ENCODE measurements around the gene KIF21B. TPM values are rescaled to one million over a fixed set of nuclear protein-coding genes. Genes with fewer than 3 reads are reported as not detected.
"Not testable (repeated sequence)": the region's sequence is repeated elsewhere in the genome, so short reads cannot be mapped to it uniquely, and the experiment has no call there.

Gene KIF21B
- total RNA-seq, 1 experiment from 2014 or later, result 4.7 TPM

GRCh38 chr1:200965111-200965805 is 58.3 kb downstream of the KIF21B start:
- in situ Hi-C loops (cut with HindIII; ENCODE audit: low sequenced_read_pairs), result loop anchor here (5.0 kb wide), 1 partner anchor 57 kb away; the partner anchor contains the start of gene KIF21B
- no peak for DNase-seq (ENCODE audit: low spot score)

GRCh38 chr1:200963888-200964287 is 59.6 kb downstream of the KIF21B start:
- in situ Hi-C loops (cut with HindIII; ENCODE audit: low sequenced_read_pairs); DNase-seq (ENCODE audit: low spot score): not testable (repeated sequence)

GRCh38 chr1:200963076-200963475 is 60.4 kb downstream of the KIF21B start:
- in situ Hi-C loops (cut with HindIII; ENCODE audit: low sequenced_read_pairs), result no loop called here
- DNase-seq (ENCODE audit: low spot score), result no peak

GRCh38 chr1:200962631-200963030 is 60.9 kb downstream of the KIF21B start:
- in situ Hi-C loops (cut with HindIII; ENCODE audit: low sequenced_read_pairs), result no loop called here
- no peak for DNase-seq (ENCODE audit: low spot score)

DNA sequence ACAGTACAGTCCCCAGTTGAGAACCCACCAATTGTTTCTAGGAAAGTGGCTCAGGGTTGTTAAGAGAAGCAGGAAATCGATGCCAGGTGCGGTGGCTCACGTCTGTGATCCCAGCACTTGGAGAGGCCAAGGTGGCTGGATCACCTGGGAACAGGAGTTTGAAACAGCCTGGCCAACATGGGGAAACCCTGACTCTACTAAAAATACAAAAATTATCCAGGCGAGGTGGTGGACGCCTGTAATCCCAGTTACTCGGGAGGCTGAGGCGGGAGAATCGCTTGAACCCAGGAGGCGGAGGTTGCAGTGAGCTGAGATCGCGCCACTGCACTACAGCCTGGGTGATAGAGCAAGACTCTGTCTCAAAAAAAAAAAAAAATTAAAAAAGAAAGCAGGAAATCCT is 61.4 kb downstream of the KIF21B start:
- in situ Hi-C loops (cut with HindIII; ENCODE audit: low sequenced_read_pairs), result not testable (repeated sequence)

GRCh38 chr1:200960948-200961340 is 62.6 kb downstream of the KIF21B start:
- no peak for DNase-seq (ENCODE audit: low spot score)
- in situ Hi-C loops (cut with HindIII; ENCODE audit: low sequenced_read_pairs), result no loop called here

More for the DNA sequence above, 61.4 kb downstream of the KIF21B start:
- not testable (repeated sequence) for DNase-seq (ENCODE audit: low spot score)

DNA sequence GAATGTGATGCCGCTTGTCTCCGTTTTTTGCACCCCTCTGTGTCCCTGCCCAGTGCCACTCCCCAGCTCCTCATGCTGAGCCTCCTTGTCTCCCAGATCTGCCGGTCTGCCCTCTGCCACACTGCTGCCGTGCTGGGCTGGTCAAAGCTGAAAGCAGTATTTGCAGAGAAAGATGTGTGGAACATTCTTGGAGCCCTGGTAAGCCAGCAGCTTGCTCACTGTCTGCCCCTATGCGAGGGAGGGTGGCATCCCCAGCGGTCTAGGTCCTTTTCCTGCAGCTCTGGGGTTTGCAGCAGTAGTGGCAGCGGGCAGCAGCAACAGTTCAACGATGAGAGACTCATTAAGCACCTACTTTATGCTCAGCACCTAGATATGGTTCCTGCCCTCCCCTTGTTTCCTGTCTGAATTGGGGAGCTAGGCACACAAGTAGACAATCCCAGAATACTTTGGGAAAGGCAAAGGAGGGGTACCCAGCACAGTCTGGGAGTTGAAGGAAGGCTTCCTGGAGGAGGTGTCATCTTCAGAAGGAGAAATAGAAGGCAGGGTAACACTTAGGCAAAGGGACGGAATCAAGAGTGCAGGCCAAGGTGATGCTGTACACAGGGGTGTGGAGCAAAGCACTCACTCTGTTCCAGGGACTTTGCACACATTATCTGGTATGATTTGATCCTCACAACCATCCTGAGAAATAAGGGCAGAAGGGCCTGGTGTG is 63.1 kb downstream of the KIF21B start:
- in situ Hi-C loops (cut with HindIII; ENCODE audit: low sequenced_read_pairs), result no loop called here
- DNase-seq (ENCODE audit: low spot score), result no peak

DNA sequence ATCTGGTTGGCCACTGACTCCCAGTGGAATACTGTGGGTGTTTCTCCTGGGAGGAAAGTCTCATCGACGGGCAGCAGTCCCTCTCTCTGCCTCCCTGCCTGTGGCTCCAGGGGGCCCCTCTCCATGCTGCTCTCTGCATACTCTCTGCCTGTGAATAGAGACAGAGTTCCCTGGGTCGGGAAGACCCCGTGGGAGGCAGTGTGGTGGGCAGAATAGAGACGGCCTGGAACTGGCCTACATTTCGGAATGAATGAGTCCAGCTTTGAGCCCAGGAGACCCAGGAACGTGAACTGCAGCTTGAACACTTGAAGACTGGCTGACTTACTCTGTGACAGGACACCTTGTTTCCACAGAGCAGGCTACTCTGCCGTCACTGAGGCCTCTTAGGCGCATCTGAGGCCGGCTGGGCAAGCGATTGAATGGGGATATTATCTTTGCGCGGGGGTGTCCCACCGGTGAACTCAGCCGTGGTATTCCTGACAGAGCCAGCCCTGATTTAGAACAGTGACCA is 64.0 kb downstream of the KIF21B start:
- DNase-seq (ENCODE audit: low spot score), result no peak
- in situ Hi-C loops (cut with HindIII; ENCODE audit: low sequenced_read_pairs), result no loop called here

- DNase-seq (ENCODE audit: low spot score), result no peak
- in situ Hi-C loops (cut with HindIII; ENCODE audit: low sequenced_read_pairs), result no loop called here
Observed at GRCh38 chr1:200958597-200958996, 64.9 kb downstream of the KIF21B start.

DNA sequence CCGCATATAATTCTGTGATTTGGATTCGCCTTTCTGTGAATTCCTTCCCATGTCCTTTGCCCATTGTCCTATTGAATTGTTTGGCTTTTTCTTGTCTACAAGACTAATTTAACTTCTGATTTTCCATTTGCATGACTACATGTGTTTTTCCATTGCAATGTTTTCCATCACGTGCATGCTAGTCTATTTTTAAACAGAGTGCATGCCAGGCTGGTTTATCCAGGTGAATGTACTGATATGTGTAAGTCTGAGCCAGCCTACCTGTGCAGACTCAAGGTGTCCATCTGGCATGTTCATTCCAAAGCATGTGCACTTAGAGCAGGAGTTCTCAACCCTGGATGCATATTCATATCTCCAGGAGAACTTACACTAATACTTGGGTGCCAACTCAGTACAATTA is 69.1 kb downstream of the KIF21B start:
- in situ Hi-C loops (cut with HindIII; ENCODE audit: low sequenced_read_pairs), result no loop called here

GRCh38 chr1:200951016-200951415 is 72.5 kb downstream of the KIF21B start:
- in situ Hi-C loops (cut with HindIII; ENCODE audit: low sequenced_read_pairs), result no loop called here
- no peak for DNase-seq (ENCODE audit: low spot score)

More for the DNA sequence above, 69.1 kb downstream of the KIF21B start:
- DNase-seq (ENCODE audit: low spot score), result no peak

GRCh38 chr1:200949626-200950025 is 73.9 kb downstream of the KIF21B start:
- in situ Hi-C loops (cut with HindIII; ENCODE audit: low sequenced_read_pairs), result no loop called here
- DNase-seq (ENCODE audit: low spot score), result no peak

GRCh38 chr1:200947059-200947566 is 76.4 kb downstream of the KIF21B start:
- in situ Hi-C loops (cut with HindIII; ENCODE audit: low sequenced_read_pairs), result no loop called here
- no peak for DNase-seq (ENCODE audit: low spot score)

DNA sequence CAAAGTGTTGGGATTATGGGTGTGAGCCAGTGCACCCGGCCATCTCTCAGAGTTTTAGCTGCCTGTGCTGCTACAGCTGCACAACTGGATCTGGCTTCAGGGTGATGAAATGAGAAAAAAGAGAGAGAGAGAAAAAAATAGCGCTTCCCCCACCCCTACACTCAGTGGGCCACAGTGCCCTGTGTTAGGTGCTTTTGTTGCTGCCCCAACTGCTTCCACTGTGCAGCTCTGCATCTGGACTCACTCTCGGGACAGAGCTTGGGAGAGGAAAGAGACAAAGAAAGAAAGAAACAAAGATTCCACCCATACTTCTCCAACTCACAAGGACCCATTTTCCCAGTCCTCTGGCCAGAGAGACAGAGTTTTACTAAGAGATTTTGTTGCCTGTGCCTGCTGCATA is 78.4 kb downstream of the KIF21B start:
- no peak for DNase-seq (ENCODE audit: low spot score)
- in situ Hi-C loops (cut with HindIII; ENCODE audit: low sequenced_read_pairs), result no loop called here

DNA sequence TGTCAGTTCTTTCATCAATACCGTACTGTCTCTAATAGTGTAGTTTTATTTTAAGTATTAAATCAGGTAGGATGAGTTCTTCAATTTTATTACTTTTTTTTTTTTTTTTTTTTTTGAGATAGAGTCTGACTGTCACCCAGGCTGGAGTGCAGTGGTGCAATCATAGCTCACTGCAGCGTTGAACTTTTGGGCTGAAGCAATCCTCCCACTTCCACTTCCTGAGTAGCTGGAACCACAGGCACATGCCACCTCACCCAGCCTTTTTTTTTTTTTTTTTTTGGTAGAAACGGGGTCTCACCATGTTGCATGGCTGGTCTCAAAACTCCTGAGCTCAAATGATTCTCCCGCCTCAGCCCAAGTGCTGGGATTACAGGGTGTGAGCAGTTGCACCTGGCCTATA is 84.6 kb downstream of the KIF21B start:
- in situ Hi-C loops (cut with HindIII; ENCODE audit: low sequenced_read_pairs), result no loop called here
- no peak for DNase-seq (ENCODE audit: low spot score)

- DNase-seq (ENCODE audit: low spot score); in situ Hi-C loops (cut with HindIII; ENCODE audit: low sequenced_read_pairs): not testable (repeated sequence)
Observed at GRCh38 chr1:200935286-200935962, 88.1 kb downstream of the KIF21B start.

DNA sequence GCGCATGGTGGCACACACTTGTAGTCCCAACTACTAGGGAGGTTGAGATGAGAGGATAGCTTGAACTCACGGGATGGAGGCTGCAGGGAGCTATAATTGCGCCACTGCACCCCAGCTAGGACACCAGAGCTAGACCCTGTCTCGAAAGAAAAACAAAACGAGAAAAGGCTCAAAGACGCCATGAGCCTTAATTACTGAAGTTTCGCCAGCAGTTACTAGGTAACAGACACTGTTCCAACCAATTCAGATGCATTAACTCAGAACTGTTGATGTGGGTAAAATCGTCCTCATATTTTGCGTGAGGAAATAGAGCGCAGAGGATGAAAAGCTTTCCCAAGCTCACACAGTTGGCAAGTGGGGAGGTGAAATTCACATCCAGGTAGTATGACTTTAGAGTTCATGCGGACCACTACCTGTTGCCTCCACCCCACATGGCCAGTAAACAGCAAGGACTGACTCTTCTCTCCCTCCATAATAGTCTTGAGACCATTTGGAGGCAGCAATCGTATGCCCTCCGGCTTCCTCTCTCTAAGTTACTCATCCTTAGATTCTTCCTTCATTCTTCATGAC is 88.8 kb downstream of the KIF21B start:
- in situ Hi-C loops (cut with HindIII; ENCODE audit: low sequenced_read_pairs), result no loop called here
- no peak for DNase-seq (ENCODE audit: low spot score)

- DNase-seq (ENCODE audit: low spot score), result no peak
- in situ Hi-C loops (cut with HindIII; ENCODE audit: low sequenced_read_pairs), result no loop called here
Observed at GRCh38 chr1:200931776-200932175, 91.7 kb downstream of the KIF21B start.

DNA sequence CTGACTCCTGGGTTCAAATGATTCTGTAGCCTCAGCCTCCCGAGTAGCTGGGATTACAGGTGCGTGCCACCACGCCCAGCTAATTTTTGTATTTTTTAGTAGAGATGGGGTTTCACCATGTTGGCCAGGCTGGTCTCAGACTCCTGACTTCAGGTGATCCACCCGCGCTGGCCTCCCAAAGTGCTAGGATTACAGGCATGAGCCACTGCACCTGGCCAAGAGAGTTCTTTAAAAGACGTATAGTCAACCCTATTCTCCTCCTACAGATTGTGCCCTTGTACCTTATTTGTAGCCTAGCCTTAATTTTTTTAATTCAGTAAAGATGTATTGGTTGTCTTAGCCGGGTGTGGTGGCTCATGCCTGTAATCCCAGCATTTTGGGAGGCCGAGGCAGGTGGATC is 93.2 kb downstream of the KIF21B start:
- DNase-seq (ENCODE audit: low spot score); in situ Hi-C loops (cut with HindIII; ENCODE audit: low sequenced_read_pairs): not testable (repeated sequence)
